H1 (cell line): ENCODE measurements around the gene SLC25A53. TPM values are rescaled to one million over a fixed set of nuclear protein-coding genes. Genes with fewer than 3 reads are reported as not detected.

Experiments
- ASH2L ChIP-seq: fragments of 200-600, 300-600 bp; sonication (generic); IDR thresholded peaks from one replicate; pipeline ENCODE4 v1.7.1; 2017; ENCODE audit warnings: low read length
- CBX5 ChIP-seq: fragments of 300-800, 300-1000 bp; sonication (generic); IDR thresholded peaks from 2 replicates; pipeline ENCODE4 v1.7.1; 2016; ENCODE audit warnings: antibody characterized with exemption, low read length, low read depth
- GTF2F1 ChIP-seq: IDR thresholded peaks from 2 replicates; pipeline ENCODE4 v1.6.1; 2012; ENCODE audit warnings: low read depth, low read length, improper control_type of control experiment, borderline replicate concordance
- HDAC2 ChIP-seq, 2 experiments: fragments of 300-600 bp in 1 of 2; sonication (generic) in 1 of 2; IDR thresholded peaks; 2 replicates each; pipeline ENCODE4 v1.6.1; 2011 to 2012; ENCODE audit warnings: low read depth in 2 of 2, low read length in 2 of 2, mild to moderate bottlenecking in 2 of 2, moderate library complexity in 2 of 2, borderline replicate concordance in 1 of 2, inconsistent platforms in 1 of 2
- KDM4A ChIP-seq: IDR thresholded peaks from one replicate; pipeline ENCODE4 v1.7.1; 2012; ENCODE audit warnings: low read depth, mild to moderate bottlenecking, moderate library complexity, low read length, inconsistent platforms; ENCODE audit not compliant: severe bottlenecking
- NRF1 ChIP-seq: IDR thresholded peaks from 2 replicates; pipeline ENCODE4 v1.6.1; 2011; ENCODE audit warnings: mild to moderate bottlenecking, low read depth, low read length, improper control_type of control experiment
- PHF8 ChIP-seq: fragments of 200-600 bp; sonication (generic); conservative IDR thresholded peaks from 2 replicates; pipeline ENCODE4 v1.7.1; 2012; ENCODE audit warnings: low read depth, mild to moderate bottlenecking, inconsistent platforms, low read length, moderate library complexity
- POLR2AphosphoS5 ChIP-seq: IDR thresholded peaks from 2 replicates; pipeline ENCODE4 v1.6.1; 2011; ENCODE audit warnings: low read depth, low read length
- RBBP5 ChIP-seq: IDR thresholded peaks from 2 replicates; pipeline ENCODE4 v1.7.1; 2012; ENCODE audit warnings: low read depth, mild to moderate bottlenecking, inconsistent platforms, low read length, moderate library complexity, borderline replicate concordance
- RNF2 ChIP-seq: fragments of 200-900, 300-1000 bp; sonication (generic); IDR thresholded peaks from 2 replicates; pipeline ENCODE4 v1.7.1; 2016; ENCODE audit warnings: borderline replicate concordance, low read depth, mild to moderate bottlenecking, antibody characterized with exemption, low read length; ENCODE audit not compliant: poor library complexity, severe bottlenecking; ENCODE audit errors: missing control alignments
- SAP30 ChIP-seq: fragments of 300-600 bp; sonication (generic); IDR thresholded peaks from 2 replicates; pipeline ENCODE4 v1.7.1; 2012; ENCODE audit warnings: low read length, moderate library complexity, mild to moderate bottlenecking, inconsistent platforms; ENCODE audit not compliant: insufficient read depth, insufficient replicate concordance
- SIX5 ChIP-seq: IDR thresholded peaks from 2 replicates; pipeline ENCODE4 v1.6.1; 2011; ENCODE audit warnings: mild to moderate bottlenecking, low read depth, low read length
- SRF ChIP-seq: IDR thresholded peaks from 2 replicates; pipeline ENCODE4 v1.6.1; 2011; ENCODE audit warnings: mild to moderate bottlenecking, low read depth, low read length, moderate library complexity
- TEAD4 ChIP-seq: IDR thresholded peaks from 2 replicates; pipeline ENCODE4 v1.6.1; 2012; ENCODE audit warnings: low read depth, low read length, inconsistent platforms, mixed read lengths
- ZNF274 ChIP-seq: IDR thresholded peaks from 2 replicates; pipeline ENCODE4 v1.7.0; 2012; ENCODE audit warnings: low read length, borderline replicate concordance; ENCODE audit errors: extremely low read depth
- polyA plus RNA-seq, 7 experiments: library from polyadenylated mRNA; depleted of rRNA in 3 of 7; stranded (reverse) in 5 of 7; unstranded in 2 of 7; fragments of >200 nt in 5 of 7; fragments of 200-250 nt in 2 of 7; gene quantifications; 1 replicate in 5 of 7; 2 replicates in 1 of 7; 4 replicates in 1 of 7; pipeline versions ENCODE4 v1.2.1 to v1.2.3, GENCODE V29; 2011 to 2013; ENCODE audit warnings: missing spikeins in 2 of 7, mixed read lengths in 2 of 7
- total RNA-seq: library from RNA; stranded (reverse); fragmentation: NEBNext Ultra II Directional; extraction: Animal tissue kit (Norgen Biotek cat#: 25700); gene quantifications from 2 replicates; pipeline ENCODE4 v1.2.1, GENCODE V29; 2021
- TF ChIP-seq, protein P1 (sequence below): IDR thresholded peaks from 2 replicates; pipeline ENCODE4 v1.6.1; 2012; ENCODE audit warnings: low read length, inconsistent platforms
- TF ChIP-seq, protein P2 (sequence below), 3 experiments: IDR thresholded peaks; 1 replicate in 2 of 3; 2 replicates in 1 of 3; pipeline versions ENCODE4 v1.5.1 to v1.6.1; 2011; ENCODE audit warnings: low read length in 3 of 3, mild to moderate bottlenecking in 3 of 3, inconsistent platforms in 2 of 3, low read depth in 1 of 3, moderate library complexity in 1 of 3; ENCODE audit not compliant: insufficient read depth in 1 of 3; ENCODE audit errors: control extremely low read depth in 1 of 3
- TF ChIP-seq, protein P3 (sequence below): IDR thresholded peaks from 2 replicates; pipeline ENCODE4 v1.6.1; 2012; ENCODE audit warnings: inconsistent platforms

SLC25A53 gene
- total and polyA plus RNA-seq, 2 of the 8 experiments (the other 6 are each of a cell fraction or from before 2014, with no cell fraction given) = 2.4 to 4.2 TPM

DNA sequence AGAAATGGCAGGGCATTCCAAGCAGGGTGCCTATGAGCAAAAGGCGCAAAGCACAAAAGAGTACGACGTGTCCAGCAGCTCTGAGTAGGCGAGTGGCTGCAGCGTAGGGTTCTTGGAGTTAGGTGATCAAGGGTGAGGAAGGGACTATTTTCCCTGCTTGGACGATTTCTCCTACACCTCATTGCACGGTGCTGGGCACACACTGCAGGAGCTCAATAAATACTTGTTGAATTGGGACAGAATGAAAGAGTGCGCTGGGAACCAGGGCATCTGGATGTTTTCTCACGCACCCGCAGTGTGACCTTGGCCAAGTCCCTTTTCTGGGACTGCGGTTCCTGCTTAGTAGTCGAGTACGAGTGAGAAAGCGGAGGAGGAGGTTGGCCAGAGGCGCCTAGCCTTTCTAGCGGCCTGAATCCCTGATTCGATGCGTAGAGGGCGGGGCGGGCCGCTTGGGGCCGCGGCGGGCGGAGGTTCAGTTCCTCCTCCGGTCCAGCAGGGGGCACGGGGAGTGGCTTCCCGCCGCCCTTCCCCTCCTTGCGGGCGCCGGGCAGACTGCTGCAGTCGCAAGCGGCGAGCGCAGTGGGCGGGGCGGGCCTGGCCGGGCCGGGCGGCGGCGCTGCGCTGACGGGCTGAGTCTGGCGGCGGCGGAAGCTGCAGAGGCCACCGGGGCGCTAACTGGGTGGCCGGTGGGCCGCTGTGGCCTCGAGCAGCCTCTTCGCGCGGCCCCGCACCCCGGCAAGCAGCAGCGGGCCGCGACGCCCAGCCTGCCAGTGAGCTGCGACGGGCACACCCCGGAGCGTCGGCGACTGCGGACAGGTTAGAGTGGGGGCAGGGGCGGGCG is 9.3 kb upstream of the SLC25A53 start, which contains the start of gene FAM199X (continued):
- TF ChIP-seq GTF2F1 (no peak), SRF (no peak), ASH2L (peak; percentile 68), KDM4A (peak; percentile 6), SIX5 (no peak), HDAC2 (IDR thresholded peaks at IDR 0.05; ENCODE audit: borderline replicate concordance in 1 of 2, low read depth in 2 of 2, low read length in 2 of 2) (no peak), CBX5 (no peak), RNF2 (no peak), PHF8 (peak; percentile 49; the same call in 1 of the 2 replicates), SAP30 (no peak), ZNF274 (no peak), POLR2AphosphoS5 (peak; percentile 2; the same call in 1 of the 2 replicates), TEAD4 (no peak), NRF1 (no peak), RBBP5 (no peak)
- TF ChIP-seq, protein P1, sequence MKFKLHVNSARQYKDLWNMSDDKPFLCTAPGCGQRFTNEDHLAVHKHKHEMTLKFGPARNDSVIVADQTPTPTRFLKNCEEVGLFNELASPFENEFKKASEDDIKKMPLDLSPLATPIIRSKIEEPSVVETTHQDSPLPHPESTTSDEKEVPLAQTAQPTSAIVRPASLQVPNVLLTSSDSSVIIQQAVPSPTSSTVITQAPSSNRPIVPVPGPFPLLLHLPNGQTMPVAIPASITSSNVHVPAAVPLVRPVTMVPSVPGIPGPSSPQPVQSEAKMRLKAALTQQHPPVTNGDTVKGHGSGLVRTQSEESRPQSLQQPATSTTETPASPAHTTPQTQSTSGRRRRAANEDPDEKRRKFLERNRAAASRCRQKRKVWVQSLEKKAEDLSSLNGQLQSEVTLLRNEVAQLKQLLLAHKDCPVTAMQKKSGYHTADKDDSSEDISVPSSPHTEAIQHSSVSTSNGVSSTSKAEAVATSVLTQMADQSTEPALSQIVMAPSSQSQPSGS = no peak
- TF ChIP-seq, protein P2, sequence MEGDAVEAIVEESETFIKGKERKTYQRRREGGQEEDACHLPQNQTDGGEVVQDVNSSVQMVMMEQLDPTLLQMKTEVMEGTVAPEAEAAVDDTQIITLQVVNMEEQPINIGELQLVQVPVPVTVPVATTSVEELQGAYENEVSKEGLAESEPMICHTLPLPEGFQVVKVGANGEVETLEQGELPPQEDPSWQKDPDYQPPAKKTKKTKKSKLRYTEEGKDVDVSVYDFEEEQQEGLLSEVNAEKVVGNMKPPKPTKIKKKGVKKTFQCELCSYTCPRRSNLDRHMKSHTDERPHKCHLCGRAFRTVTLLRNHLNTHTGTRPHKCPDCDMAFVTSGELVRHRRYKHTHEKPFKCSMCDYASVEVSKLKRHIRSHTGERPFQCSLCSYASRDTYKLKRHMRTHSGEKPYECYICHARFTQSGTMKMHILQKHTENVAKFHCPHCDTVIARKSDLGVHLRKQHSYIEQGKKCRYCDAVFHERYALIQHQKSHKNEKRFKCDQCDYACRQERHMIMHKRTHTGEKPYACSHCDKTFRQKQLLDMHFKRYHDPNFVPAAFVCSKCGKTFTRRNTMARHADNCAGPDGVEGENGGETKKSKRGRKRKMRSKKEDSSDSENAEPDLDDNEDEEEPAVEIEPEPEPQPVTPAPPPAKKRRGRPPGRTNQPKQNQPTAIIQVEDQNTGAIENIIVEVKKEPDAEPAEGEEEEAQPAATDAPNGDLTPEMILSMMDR (IDR thresholded peaks at IDR 0.05; ENCODE audit: control extremely low read depth in 1 of 3, insufficient read depth in 1 of 3, low read depth in 1 of 3, low read length in 3 of 3) = peak; percentile 51 to 63 (median 55)
- TF ChIP-seq, protein P3, sequence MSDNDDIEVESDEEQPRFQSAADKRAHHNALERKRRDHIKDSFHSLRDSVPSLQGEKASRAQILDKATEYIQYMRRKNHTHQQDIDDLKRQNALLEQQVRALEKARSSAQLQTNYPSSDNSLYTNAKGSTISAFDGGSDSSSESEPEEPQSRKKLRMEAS = no peak
